HS-5 (cell line): ENCODE results near the gene KIF26B.
"Not testable (repeated sequence)": the region's sequence is repeated elsewhere in the genome, so short reads cannot be mapped to it uniquely, and the experiment has no call there.

ENCODE experiments used
- DNase-seq: peaks from one replicate; pipeline ENCODE4 v3.0.0-alpha.2; 2012; ENCODE audit warnings: low read depth

KIF26B gene

DNA sequence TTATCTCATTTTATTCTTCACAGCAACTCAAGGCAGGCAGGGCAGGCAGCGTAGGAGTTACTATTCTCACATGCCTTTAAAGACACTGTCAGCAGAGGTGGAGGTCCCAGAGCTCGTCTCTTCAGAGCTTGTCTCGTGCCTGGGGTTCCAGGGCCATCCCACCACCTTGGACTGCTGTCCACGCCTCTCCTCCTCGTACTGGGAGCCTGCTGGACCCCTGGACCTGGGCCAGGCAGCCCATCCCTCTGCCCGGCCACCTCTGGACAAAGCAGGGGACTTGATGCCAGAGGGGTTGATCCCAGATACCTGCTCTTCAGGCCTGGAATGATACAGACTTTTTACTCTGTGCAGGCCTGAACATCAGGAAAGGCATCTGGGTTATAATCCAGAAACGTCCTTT lies 546.8 kb downstream of the KIF26B start:
- no peak for DNase-seq

DNA sequence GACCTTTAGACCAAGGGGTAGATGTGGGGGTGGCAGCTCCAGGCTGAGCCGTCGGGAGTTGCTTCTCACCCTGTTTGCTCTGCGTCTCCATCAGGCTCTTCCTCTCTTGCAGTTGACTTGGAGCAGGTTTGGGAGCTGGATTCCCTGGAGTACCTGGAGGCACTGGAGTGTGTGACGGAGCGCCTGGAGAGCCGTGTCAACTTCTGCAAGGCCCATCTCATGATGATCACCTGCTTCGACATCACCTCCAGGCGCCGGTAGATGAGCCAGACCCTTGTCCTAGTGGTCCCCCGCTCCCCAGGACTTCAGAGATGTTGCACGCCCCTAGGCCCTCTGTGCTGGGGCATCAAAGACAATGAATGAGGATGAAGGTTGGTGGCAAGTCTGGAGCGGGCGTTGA lies 547.6 kb downstream of the KIF26B start:
- DNase-seq: no peak

DNA sequence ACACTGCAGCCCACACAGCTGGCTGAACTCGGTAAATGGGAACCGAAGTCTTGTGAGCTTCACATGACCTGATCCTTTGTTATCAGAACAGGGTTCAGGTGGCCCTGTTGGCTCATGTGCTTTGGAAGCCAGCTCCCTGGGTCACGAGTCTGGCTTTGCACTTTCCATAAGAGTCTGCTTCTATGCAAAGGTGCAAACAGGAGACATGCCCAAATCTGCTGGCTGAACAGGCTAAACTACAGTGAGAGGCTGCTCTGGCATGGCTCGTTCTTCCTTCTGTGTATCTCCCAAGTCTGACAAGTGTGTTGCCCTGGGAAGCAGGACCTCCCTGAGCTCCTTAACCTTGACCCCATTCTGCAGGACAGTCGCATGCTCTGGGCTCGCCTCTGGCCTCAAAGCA lies 549.6 kb downstream of the KIF26B start:
- no peak for DNase-seq

DNA sequence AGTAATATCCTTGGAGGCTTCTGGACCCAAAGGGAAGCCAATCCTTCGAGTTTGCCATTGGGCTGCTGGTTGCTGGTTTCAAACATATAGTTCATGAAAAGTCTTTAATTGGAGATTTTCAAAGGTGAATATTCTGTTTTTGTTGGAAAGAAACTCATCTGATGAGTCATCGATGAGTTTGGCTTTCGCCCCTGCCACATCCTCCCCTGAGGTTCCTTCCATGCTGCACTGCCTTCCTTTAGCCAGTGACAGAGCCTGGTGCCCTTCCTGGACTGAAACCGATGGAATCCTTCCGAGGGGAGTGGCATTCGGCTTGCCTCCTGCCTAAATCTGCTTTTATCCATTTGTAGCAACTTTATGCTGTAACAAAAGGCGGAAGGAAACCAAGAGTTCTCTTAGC lies 550.0 kb downstream of the KIF26B start:
- DNase-seq: peak; percentile 26

DNA sequence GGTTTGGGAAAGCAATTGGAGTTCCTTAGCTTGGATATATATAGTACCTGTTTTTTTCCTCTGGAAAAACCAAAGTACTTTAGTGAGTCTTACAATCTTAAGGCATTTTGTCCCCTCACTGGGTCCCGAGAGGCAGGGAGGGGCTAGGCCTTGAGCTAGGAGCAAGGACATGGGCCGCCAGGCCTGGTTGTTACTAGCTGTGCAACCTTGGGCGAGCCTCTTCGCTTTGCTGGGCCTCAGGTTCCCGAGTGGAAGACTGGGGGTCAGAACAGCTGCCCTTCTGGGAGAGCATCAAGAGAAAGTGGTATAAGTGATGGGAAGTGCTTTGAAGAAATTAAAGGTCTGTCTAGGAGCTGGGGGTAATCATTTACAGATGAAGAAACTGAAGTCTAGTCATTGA lies 553.2 kb downstream of the KIF26B start:
- no peak for DNase-seq

DNA sequence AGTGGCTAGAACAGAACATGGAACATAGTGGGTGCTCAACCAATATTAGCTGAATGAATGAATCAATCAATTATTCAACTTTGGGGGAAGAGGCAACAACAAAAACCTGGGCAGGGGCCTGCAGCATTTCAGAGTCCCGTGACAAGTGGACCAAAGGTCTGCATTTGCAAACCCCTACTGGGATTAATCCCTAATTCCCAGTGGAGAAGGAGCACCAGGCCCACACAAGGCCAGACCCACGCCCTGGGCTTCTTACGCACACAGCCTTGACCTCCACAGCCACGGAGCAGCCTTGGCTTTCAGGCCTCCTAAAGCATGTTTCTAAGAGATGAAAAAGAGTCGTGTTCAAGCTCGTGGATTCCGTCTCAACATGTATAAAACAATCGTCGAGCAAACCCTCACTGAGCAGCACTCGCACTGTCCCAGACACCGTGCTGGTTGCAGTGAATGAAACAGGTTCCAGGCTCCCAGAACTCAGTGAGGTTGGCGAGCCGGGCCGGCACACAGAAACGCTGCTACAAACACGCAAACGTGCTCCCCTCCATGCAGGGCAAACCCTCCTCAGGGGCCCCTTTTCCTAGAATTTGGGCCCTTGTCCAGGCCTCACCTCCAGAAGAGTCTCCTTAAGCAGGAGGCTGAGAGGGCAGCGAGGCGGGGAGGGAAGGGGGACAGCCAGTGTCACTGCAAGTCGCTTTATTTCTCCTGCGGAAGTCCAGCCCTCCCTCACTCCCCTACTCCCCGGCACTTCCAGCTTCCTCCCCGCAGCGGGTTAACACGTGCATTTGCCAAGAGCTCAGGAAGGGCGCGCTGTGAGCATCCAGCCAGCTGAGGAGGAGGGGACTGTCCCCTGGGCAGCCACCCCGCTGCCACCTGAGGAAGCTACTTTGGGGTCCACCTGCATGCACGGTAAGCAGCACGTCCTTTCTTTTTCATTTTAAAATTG lies 556.4 kb downstream of the KIF26B start:
- DNase-seq: no peak

DNA sequence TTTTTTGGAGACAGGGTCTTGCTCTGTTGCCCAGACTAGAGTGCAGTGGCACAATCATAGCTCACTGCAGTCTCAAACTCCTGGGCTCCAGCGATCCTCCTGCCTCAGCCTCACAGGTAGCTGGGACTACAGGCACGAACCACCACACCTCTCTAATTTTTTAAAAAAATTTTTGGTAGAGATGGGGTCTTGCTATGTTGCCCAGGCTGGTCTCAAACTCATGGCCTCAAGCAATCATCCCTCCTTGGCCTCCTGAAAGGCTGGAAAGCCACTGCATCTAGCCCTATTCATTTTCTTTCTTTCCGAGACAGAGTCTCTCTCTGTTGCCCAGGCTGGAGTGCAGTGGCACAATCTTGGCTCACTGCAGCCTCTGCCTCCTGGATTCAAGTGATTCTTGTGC lies 559.2 kb downstream of the KIF26B start:
- not testable (repeated sequence) for DNase-seq

DNA sequence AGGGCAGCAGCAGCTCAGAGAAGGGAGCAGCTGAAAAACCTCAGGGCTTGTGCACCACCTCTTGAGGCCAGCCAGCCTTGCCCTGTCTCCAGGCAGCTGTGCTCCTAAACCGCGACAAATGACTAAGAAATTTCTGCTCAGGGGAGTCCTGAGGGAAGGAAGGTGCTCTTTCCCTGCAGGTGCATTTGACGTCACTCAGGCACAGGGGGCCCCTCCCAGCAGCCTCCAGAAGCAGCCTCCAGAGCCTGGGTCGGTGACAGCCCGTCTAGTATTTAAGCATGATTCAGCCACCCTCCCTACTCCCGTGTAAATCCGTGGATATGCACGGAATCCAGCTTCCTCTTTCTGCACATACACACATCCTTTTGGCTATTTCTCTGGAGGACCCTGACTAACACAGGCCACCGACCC lies 560.5 kb downstream of the KIF26B start:
- no peak for DNase-seq

DNA sequence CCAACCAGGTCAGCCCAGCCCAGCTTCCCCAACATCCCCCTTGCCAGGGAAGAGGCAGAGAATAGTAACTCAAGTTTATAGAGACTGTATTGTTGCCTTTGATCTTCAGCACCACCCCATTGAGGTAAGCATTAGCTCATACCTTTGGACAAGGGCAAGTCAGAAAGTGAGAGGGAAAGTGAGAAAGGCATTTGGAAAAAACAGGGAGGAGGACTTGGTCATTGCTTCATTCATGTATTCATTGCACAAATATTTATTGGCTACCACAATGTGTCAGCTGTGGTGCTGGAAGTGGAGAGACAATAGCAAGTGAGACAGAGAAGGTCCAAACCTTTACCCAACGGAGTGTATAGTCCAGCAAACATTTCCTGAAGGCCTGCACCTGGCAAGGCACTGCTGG lies 561.2 kb downstream of the KIF26B start:
- peak; percentile 85 for DNase-seq

DNA sequence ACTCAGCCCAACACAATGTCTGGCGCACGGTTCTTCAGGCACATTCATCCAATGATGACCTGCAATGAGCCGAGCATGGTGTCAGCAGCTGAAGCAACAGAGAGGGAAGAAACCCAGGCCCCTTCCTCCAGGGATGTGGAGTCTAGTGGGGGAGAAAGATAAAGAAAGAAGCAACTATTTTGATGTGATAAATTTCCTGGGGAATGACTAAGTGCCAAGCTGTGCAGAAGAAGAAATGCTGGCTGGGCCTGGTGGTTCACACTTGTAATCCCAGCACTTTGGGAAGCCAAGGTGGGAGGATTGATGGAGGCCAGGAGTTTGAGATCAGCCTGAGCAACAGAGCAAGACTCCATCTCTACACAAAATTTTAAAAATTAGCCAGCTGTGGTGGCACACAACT lies 561.8 kb downstream of the KIF26B start:
- DNase-seq: no peak

DNA sequence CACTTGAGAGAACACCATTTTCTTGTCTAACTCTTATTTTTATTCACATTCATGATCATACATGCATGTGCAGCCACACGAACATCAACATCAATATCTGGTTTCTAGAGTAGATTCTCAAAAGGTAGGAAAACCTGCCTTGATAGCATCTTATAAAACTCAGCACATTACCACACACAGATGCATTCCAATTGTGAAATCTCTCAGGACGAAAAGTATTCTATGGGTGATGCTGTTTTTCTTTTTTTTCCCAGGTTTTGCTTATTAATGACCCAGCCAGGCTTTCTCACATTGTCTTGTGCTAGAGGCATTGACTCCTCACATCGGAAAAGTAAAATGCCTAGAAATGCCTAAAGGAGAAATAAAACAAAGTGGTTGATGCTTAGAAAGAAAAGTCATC lies 562.8 kb downstream of the KIF26B start:
- no peak for DNase-seq

DNA sequence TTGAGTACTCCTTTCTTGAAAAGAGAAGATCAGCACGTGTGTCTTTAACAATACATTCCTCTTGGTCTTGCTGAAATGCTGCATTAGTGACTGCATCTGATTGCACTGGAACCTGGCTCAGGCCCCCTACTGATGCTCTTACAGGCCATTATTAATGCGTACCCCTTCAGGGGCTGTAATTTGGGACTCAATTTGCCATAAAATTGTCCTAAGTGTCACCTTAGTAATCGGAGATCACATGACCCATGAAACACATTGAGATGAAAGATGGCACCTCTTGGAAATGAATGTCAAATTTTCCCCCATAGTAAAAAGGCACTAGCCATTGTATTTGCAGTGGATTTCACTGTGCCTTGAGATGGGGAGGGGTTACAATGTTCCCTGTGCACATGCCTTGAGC lies 563.3 kb downstream of the KIF26B start:
- DNase-seq: no peak

DNA sequence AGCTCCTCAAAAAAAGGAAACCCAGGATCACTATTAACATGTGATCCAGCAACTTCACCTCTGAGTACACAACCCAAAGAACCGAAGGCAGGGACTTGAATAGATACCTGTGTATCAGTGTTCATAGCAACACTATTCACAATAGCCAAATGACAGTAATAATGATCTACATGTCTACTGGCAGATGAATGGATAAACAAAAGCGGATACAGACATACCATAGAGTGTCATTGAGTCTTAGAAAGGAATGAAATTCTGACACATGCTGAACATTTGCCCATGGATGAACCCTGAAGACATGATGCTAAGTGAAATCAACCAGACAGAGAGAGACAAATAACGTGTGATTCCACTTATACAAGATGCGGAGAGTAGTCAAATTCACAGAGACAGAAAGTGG lies 564.2 kb downstream of the KIF26B start:
- no peak for DNase-seq

DNA sequence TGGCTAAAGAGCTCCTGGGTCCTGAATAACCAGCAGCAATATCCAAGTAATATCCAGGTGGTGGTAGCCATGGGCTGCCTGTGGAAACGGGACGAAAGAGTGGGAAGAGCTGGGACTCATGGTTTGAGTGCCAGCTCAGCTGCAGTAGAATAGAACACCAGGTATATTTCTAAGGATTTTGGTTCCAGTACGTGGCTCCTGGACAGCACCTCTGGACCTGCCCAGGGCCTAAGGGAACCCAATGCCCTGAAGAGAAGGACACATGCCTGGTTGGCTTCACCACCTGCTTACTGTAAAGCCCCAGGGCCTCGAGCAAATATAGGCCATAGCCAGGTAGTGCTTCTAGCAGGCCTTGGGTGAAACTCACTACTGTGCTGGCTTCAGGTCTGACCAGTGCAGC lies 566.7 kb downstream of the KIF26B start:
- no peak for DNase-seq

DNA sequence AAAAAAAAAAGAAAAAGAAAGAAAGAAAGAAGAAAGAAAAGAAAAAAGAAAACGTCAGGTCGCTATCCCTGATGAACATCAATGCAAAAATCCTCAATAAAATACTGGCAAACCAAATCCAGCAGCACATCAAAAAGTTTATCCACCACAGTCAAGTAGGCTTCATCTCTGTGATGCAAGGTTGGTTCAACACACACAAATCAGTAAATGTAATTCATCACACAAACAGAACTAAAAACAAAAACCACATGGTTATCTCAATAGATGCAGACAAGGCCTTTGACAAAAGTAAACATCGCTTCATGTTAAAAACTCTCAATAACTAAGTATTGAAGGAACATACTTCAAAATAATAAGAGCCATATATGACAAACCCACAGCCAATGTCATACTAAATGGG lies 573.2 kb downstream of the KIF26B start:
- DNase-seq: not testable (repeated sequence)

DNA sequence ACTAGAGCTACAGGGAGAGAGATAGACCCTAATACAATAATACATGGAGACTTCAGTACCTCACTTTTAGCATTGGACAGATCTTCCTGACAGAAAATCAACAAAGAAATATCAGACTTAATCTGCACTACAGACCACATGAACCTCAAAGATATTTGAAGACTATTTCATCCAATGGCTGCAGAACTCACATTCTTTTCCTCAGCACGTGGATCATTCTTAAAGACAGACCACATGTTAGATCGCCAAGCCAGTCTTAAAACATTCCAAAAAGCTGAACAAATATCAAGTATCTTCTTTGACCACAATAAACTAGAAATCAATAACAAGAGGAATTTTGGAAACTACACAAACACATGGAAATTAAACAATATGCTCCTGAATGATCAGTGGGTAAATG lies 576.0 kb downstream of the KIF26B start:
- DNase-seq: no peak

DNA sequence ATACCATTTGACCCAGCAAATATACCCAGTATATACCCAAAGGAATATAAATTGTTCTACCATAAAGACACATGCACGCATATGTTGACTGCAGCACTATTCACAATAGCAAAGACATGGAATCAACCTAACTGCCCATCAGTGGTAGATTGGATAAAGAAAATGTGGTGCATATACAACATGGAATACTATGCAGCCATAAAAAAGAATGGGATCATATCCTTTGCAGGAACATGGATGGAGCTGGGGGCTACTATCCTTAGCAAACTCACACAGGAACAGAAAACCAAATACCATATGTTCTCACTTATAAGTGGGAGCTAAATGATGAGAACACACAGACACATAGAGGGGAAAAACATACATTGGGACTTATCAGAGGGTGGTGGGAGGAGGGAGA lies 585.6 kb downstream of the KIF26B start:
- DNase-seq: not testable (repeated sequence)

DNA sequence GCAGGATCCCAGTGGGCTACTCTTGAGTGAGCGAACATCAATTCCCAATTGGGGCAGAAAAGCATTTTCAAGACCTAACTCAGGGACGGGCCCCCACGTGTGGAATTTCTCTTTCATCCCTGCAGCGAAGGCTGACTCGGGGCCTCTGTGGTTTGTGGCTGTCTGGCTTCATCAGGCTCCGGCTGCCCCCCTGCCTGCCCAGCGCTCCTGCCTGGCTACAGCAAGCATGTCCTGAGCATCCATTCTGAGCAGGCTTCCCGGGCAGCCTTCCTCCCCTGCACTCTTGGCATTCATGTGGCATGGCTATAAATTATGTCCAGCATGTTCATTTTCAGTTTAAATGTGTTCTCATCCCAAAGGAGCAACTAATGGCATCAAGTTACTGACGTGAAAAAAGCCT lies 588.1 kb downstream of the KIF26B start:
- DNase-seq: no peak

DNA sequence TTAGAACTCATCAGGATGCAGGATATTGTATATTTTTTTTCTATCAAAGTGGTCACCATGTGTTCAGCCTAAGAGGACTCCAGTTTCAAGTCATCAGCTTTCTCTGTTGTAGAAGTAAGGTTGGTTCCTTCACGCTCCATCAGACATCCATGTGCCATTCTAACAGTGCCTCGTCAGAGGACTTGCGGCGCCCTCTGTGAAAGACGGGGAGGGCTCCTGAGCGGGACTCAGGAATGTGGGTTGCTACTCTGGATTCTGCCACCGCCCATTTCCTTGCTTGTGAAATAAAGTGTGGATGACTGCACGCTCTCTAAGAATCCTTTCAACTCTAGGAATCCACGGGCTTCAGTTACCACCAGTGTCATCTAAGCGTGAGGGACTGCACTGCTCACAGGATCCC lies 593.5 kb downstream of the KIF26B start:
- DNase-seq: no peak

DNA sequence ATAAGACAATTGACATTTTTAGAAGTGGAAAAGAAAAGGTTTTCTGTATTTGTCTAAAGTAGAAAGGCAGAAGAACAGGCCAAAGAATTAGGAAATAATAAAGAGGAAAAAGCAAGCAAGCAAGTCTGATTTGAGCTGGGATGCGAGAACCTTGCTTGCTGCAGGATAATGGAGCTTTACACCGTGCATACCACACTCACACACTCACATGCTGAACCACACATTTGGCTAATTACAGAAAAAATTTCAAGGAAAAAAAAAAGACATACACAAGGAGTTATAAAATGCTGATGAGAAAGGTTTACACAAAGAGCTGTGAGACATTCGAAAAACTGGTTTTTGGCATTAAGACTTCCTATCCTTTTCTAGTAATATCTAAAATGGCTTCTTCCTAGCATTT lies 593.9 kb downstream of the KIF26B start:
- no peak for DNase-seq

DNA sequence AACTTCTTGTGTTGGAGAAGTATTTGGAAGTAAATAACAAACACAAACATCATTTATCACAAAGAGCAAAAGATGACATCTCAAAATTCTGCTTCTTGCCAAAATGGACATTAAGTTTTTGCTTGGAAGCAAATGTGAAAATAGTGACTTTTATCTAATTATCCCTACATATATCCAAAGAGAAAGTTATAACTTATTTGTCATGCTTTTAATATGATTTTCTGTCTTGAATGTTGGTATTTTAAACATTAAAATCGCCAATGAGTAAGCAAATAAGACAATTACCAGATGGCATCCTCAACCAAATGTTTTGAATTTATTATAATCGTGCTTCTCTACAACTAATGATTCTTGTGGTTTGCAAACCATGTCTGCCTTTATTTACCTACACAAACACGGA lies 594.3 kb downstream of the KIF26B start:
- no peak for DNase-seq

DNA sequence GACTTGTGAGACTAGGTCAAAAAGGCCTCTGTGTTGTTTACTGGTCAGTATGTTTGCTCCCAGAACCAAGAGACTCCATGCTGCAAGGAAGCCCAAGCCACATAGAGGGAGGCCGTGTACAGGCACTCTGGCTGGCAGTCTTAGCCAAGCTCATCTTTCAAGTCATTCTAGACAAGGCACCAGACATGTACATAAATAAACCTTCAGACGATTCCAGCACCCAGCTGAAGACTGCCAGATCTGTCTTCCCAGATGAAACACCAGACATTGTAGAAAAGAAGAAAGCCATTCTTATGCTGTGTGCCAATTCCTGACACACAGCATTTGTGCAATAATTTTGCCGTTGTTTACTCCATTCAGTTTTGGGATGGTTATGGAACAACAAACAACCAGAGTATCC lies 595.5 kb downstream of the KIF26B start:
- no peak for DNase-seq

DNA sequence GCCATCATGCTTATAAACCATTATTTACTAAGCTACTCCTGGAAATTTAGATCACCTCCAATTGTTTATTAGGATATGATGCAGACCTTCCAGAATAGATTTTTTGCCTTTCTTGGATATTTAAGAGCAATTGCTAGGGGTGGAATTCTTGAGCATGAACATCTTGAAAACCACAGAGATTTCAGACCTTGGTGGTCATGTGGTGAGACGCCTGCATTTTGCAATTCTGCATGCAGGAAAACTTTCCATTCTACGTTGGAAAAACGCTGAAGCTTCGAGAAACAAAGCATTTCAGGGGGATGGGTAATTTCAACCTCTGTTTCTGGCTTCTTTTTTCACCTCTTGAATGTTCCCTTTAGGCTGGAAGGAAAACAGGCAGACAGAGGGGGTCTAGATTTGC lies 596.3 kb downstream of the KIF26B start:
- DNase-seq: no peak
